GM06990 (cell line): ENCODE data around the gene ENOX1.

ENCODE experiments used
- DNase-seq: peaks from one replicate; pipeline ENCODE4 v3.0.0-alpha.2; 2011; ENCODE audit not compliant: insufficient read length; ENCODE audit errors: extremely low read depth
- H3K27me3 ChIP-seq: replicated peaks from 2 replicates; pipeline ENCODE4 v1.6.0; 2011; ENCODE audit warnings: low read length; ENCODE audit not compliant: control insufficient read depth, insufficient read depth
- H3K36me3 ChIP-seq: 2 replicates; pipeline ENCODE4 v1.5.1; 2011; ENCODE audit warnings: low read length; ENCODE audit not compliant: control insufficient read depth, insufficient read depth
- H3K4me3 ChIP-seq: replicated peaks from 2 replicates; pipeline ENCODE4 v1.5.1; 2011; ENCODE audit warnings: low read depth, mild to moderate bottlenecking, control low read depth, low read length
- TF ChIP-seq, protein P1 (sequence below): IDR thresholded peaks from 2 replicates; pipeline ENCODE4 v1.5.1; 2011; ENCODE audit warnings: low read length, control low read depth, mild to moderate bottlenecking, inconsistent platforms; ENCODE audit not compliant: insufficient read depth, poor library complexity, severe bottlenecking

ENOX1 gene

GRCh38 chr13:43473437-43473836 is 313.3 kb downstream of the ENOX1 start:
- no peaks in the 10 kb centered on the region for H3K36me3 ChIP-seq
- H3K27me3 ChIP-seq, result no peaks in the 10 kb centered on the region
- TF ChIP-seq, protein P1, sequence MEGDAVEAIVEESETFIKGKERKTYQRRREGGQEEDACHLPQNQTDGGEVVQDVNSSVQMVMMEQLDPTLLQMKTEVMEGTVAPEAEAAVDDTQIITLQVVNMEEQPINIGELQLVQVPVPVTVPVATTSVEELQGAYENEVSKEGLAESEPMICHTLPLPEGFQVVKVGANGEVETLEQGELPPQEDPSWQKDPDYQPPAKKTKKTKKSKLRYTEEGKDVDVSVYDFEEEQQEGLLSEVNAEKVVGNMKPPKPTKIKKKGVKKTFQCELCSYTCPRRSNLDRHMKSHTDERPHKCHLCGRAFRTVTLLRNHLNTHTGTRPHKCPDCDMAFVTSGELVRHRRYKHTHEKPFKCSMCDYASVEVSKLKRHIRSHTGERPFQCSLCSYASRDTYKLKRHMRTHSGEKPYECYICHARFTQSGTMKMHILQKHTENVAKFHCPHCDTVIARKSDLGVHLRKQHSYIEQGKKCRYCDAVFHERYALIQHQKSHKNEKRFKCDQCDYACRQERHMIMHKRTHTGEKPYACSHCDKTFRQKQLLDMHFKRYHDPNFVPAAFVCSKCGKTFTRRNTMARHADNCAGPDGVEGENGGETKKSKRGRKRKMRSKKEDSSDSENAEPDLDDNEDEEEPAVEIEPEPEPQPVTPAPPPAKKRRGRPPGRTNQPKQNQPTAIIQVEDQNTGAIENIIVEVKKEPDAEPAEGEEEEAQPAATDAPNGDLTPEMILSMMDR, result no peak
- no peak for DNase-seq
- no peak overlapping the region for H3K4me3 ChIP-seq

DNA sequence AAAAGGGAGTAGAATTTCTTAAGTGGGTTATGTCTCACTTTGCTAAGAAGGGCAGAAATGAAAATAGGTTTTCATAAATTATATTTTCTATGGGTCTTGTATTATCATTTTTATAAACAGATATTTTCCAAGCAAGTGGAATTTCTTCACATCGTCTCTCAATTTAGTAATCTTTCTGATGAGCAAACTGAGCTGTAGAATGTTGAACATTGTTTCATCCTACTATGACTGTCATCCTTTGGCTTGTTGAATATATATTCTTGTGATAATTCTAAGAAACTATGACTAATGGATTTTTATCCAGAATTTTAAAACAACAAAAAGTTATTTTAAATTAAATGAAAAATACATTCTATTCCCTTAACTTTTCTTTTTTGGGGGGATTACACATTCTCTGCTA is 313.8 kb downstream of the ENOX1 start:
- no peaks in the 10 kb centered on the region for H3K27me3 ChIP-seq
- no peak for DNase-seq
- no peaks in the 10 kb centered on the region for H3K36me3 ChIP-seq
- H3K4me3 ChIP-seq, result no peak overlapping the region
- TF ChIP-seq, protein P1, result no peak

DNA sequence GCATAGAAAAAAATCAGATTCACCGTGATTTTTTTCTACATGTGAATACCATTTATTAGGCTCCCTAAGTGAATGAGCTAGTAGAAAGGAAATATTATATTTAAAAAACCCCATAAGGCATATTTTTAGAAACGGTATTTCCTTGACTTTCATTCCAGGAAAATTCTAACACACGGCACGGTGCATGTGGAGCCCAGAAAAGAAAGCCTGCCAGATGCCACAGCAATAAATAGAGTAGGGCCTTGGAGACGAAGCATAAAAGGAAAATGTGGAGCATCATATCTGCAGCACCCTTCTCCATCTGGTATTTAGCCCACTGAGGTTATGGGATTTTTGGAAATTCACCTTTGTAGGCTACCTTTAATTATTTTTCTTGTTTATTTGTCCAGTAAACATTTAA is 314.4 kb downstream of the ENOX1 start:
- TF ChIP-seq, protein P1, result no peak
- no peak for DNase-seq
- H3K36me3 ChIP-seq, result no peaks in the 10 kb centered on the region
- no peaks in the 10 kb centered on the region for H3K27me3 ChIP-seq
- H3K4me3 ChIP-seq, result no peak overlapping the region

GRCh38 chr13:43470610-43471009 is 316.2 kb downstream of the ENOX1 start:
- TF ChIP-seq, protein P1, result no peak
- no peak overlapping the region for H3K4me3 ChIP-seq
- H3K27me3 ChIP-seq, result no peaks in the 10 kb centered on the region
- H3K36me3 ChIP-seq, result no peaks in the 10 kb centered on the region
- no peak for DNase-seq

DNA sequence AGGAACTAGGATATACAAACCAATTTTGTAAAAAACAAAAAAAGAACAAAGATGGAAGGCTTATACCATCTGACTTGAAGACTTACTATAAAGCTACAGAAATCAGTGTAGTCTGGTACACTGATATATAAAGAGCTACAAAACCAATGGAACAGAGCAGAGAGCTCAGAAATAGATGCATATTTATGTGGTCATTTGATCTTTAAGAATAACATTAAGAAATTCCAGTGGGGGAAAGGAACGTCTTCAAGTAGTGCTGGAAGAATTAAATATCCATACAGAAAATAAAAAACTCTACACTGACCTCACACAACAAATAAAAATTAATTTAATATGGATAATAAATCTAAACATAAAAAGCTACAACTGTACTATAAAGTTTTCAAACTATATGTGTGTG is 317.0 kb downstream of the ENOX1 start:
- no peak for DNase-seq
- TF ChIP-seq, protein P1, result no peak
- no peaks in the 10 kb centered on the region for H3K27me3 ChIP-seq
- no peaks in the 10 kb centered on the region for H3K36me3 ChIP-seq
- H3K4me3 ChIP-seq, result no peak overlapping the region

DNA sequence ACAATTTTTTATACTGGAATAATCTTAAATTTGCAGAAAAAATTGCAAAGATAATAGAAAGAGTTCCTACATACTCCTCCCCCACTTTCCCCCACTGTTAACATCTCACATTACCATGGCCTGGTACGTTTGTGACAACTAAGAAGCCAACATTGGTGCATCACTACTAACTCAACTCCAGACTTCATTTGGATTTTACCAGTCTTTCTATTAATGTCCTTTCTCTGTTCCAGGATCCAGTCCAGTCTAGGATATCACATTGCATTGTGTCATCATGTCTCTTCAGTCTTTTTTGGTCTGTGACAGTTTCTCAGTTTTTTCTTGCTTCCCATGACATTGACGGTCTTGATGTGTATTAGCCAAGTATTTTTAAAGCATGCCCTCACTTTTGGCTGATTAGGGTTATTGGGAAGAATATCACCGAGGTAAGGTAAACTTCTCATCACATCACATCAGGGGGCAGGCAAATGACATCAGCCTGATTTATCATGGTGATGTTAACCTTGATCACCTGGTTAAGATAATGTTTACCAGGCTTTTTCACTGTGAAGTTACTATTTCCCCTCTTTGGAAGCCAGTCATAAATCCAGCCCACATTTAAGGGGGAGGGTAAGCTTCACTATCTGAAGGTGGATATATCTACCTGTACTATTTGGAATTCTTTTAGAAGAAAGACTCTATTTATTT is 322.1 kb downstream of the ENOX1 start:
- TF ChIP-seq, protein P1, result no peak
- Histone ChIP-seq H3K4me3 (no peak overlapping the region), H3K36me3 (no peaks in the 10 kb centered on the region), H3K27me3 (no peaks in the 10 kb centered on the region)
- no peak for DNase-seq
